ENCODE data around the gene TMEM175. TPM values are rescaled to one million over a fixed set of nuclear protein-coding genes. Genes with fewer than 3 reads are reported as not detected.

TMEM175 gene
- total and polyA plus RNA-seq, 2 of the 13 experiments (the other 11 are each of a cell fraction or from before 2014, with no cell fraction given), result 5.1 to 9.9 TPM

DNA sequence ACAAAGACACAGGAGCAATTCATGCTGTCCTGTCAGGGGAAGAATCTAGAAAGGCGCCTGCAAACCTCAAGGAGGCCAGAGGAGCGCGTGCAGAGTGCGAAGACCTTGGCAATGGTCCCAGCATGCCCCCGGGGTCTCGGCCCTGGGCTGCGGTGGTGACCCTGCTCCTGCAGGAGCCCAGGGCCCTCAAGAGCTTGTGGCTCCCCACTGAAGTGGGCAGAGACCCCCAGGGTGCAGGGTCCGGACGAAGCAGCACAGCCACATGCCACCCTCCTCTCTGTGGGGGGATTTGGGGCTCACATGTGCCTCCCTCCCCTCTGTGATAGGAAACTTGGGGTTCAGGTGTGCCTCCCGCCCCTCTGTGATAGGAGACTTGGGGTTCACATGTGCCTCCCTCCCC, 39.5 kb upstream of the TMEM175 start (continued):
- TF ChIP-seq ZNF614 (CRISPR knock-in tag; IDR thresholded peaks at IDR 0.05; ENCODE audit: borderline replicate concordance) (no peak), ZNF672 (CRISPR knock-in tag; IDR thresholded peaks at IDR 0.05) (no peak), ZNF556 (CRISPR knock-in tag; IDR thresholded peaks at IDR 0.05; ENCODE audit: borderline replicate concordance) (no peak)
- TF ChIP-seq, protein P1, sequence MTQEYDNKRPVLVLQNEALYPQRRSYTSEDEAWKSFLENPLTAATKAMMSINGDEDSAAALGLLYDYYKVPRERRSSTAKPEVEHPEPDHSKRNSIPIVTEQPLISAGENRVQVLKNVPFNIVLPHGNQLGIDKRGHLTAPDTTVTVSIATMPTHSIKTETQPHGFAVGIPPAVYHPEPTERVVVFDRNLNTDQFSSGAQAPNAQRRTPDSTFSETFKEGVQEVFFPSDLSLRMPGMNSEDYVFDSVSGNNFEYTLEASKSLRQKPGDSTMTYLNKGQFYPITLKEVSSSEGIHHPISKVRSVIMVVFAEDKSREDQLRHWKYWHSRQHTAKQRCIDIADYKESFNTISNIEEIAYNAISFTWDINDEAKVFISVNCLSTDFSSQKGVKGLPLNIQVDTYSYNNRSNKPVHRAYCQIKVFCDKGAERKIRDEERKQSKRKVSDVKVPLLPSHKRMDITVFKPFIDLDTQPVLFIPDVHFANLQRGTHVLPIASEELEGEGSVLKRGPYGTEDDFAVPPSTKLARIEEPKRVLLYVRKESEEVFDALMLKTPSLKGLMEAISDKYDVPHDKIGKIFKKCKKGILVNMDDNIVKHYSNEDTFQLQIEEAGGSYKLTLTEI (CRISPR knock-in tag; conservative IDR thresholded peaks at IDR 0.05), result no peak

DNA sequence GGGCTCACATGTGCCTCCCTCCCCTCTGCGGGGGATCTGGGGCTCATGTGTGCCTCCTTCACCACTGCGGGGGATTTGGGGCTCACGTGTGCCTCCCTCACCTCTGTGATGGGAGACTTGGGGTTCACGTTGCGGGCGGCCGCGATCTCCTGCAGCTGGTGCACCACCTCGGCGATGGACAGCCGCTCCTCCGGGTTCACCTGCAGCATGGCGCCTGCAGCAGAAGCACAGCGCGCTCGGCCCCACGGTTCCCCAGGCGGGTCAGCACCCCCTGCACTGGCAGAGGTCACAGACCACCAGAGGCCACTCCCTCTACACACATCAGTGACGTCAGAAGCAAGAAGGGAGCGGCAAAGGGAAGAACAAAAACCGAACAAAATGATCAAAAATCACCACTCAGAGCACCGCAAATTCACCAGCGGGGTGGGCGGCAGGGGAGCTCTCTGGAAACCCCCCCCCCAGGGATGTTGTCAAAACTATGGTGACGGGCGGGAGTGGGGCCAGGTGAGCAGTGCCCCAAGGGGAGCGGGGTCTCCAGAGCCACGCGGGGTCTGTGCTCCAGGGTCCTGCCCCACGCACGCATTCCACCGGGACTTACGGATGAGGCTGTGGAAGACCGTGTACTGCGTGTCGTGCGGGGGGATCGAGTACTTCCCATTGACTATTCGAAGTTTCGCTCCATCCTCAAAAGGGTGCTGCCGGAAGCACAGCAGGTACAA, 38.8 kb upstream of the TMEM175 start:
- no peak overlapping the region for H3K9ac ChIP-seq (ENCODE audit: insufficient read depth, low read depth, low read length)
- no TSS peak for BruUV-seq (replicated peaks)
- no peaks in the 10 kb centered on the region for H3K9me3 ChIP-seq (ENCODE audit: low read length)
- H3K27me3 ChIP-seq (ENCODE audit: control insufficient read depth in 1 of 2, insufficient read depth in 2 of 2, low read length in 2 of 2), result no peaks in the 10 kb centered on the region
- H3K27ac ChIP-seq (ENCODE audit: extremely low read length, insufficient read depth, low read length), result no peak overlapping the region
- H4K20me1 ChIP-seq (ENCODE audit: insufficient read depth, low read length), result no peaks in the 10 kb centered on the region
- WGBS (ENCODE audit: low lambda C conversion rate), result 96% methylated on average over 24 of the region's 41 CpGs
- H3K36me3 ChIP-seq (replicated peaks in 1 of 2; ENCODE audit: control insufficient read depth in 1 of 2, insufficient read depth in 2 of 2, low read length in 2 of 2), result peaks cover 15 to 40% of the 10 kb centered on the region in 2 experiments; a peak in 4 of 5 replicates
- no peak overlapping the region for H2AFZ ChIP-seq (ENCODE audit: low read length)
- H3K79me2 ChIP-seq (ENCODE audit: insufficient read depth, low read length), result no peaks in the 10 kb centered on the region
- ChIA-PET CTCF (ENCODE audit: low intra/inter-chr PET ratio, low total read pairs) (no interaction called here), POLR2A (no interaction called here)
- TF ChIP-seq PHF5A (CRISPR knock-in tag; IDR thresholded peaks at IDR 0.05; ENCODE audit: low read depth, unreplicated experiment), result no peak
- TF ChIP-seq ZNF124 (CRISPR knock-in tag; IDR thresholded peaks at IDR 0.05), result no peak
- TF ChIP-seq ZSCAN31 (CRISPR knock-in tag; IDR thresholded peaks at IDR 0.05; ENCODE audit: low read depth), result no peak
- TF ChIP-seq, protein P2, sequence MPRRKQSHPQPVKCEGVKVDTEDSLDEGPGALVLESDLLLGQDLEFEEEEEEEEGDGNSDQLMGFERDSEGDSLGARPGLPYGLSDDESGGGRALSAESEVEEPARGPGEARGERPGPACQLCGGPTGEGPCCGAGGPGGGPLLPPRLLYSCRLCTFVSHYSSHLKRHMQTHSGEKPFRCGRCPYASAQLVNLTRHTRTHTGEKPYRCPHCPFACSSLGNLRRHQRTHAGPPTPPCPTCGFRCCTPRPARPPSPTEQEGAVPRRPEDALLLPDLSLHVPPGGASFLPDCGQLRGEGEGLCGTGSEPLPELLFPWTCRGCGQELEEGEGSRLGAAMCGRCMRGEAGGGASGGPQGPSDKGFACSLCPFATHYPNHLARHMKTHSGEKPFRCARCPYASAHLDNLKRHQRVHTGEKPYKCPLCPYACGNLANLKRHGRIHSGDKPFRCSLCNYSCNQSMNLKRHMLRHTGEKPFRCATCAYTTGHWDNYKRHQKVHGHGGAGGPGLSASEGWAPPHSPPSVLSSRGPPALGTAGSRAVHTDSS (CRISPR knock-in tag; conservative IDR thresholded peaks at IDR 0.05), result no peak
- TF ChIP-seq, protein P3, sequence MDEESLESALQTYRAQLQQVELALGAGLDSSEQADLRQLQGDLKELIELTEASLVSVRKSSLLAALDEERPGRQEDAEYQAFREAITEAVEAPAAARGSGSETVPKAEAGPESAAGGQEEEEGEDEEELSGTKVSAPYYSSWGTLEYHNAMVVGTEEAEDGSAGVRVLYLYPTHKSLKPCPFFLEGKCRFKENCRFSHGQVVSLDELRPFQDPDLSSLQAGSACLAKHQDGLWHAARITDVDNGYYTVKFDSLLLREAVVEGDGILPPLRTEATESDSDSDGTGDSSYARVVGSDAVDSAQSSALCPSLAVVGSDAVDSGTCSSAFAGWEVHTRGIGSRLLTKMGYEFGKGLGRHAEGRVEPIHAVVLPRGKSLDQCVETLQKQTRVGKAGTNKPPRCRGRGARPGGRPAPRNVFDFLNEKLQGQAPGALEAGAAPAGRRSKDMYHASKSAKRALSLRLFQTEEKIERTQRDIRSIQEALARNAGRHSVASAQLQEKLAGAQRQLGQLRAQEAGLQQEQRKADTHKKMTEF (CRISPR knock-in tag; IDR thresholded peaks at IDR 0.05), result no peak
- no peak for TF ChIP-seq POLR2A (IDR thresholded peaks at IDR 0.05; ENCODE audit: insufficient read depth in 1 of 2, low read depth in 2 of 2, low read length in 2 of 2)
- TF ChIP-seq ZNF567 (CRISPR knock-in tag; IDR thresholded peaks at IDR 0.05; ENCODE audit: borderline replicate concordance), result no peak
- TF ChIP-seq ZNF607 (CRISPR knock-in tag; IDR thresholded peaks at IDR 0.05; ENCODE audit: borderline replicate concordance), result no peak
- TF ChIP-seq RBM22 (optimal IDR thresholded peaks at IDR 0.05; ENCODE audit: low read length), result no peak
- H3K4me1 ChIP-seq (ENCODE audit: insufficient read depth, low read length), result no peaks in the 10 kb centered on the region
- H3K4me3 ChIP-seq (replicated peaks in 1 of 3; ENCODE audit: insufficient read depth in 1 of 3, low read depth in 2 of 3, low read length in 3 of 3), result no peak overlapping the region
- intact Hi-C loops (cut with micrococcal nuclease; ENCODE audit: unreplicated experiment) (loop anchor here (5.0 kb wide), 1 partner anchor 81 kb away; no protein-coding TSS in a partner anchor), in situ Hi-C loops (cut with HindIII; ENCODE audit: extremely low pct_ligation_motif_present, low pct_unique_long_range_greater_than_20kb) (no loop called here)
- FAIRE-seq (no peak), ATAC-seq (no peak), DNase-seq (ENCODE audit: low spot score) (no peak)
- H3K4me2 ChIP-seq (ENCODE audit: low read depth, low read length), result no peak overlapping the region

All from HepG2 (cell line).